Activated naive CD8-positive, alpha-beta T cell treated with anti-CD3 and anti-CD28 coated beads for 36 hours (primary cell): ENCODE measurements around the gene SERAC1. TPM values are rescaled to one million over a fixed set of nuclear protein-coding genes. Genes with fewer than 3 reads are reported as not detected.

ENCODE experiments used
- DNase-seq: peaks from one replicate; pipeline ENCODE4 v3.0.0; 2021
- H3K27ac Mint-ChIP-seq: one replicate; pipeline ENCODE4 v1.8.0; 2022; ENCODE audit warnings: mild to moderate bottlenecking, moderate library complexity, mixed read lengths
- H3K27me3 Mint-ChIP-seq: one replicate; pipeline ENCODE4 v1.8.0; 2022; ENCODE audit warnings: mild to moderate bottlenecking, mixed read lengths
- H3K36me3 Mint-ChIP-seq: one replicate; pipeline ENCODE4 v1.8.0; 2021; ENCODE audit warnings: mild to moderate bottlenecking, mixed read lengths
- H3K4me1 Mint-ChIP-seq: one replicate; pipeline ENCODE4 v1.8.0; 2021; ENCODE audit warnings: mixed read lengths
- H3K4me3 Mint-ChIP-seq: one replicate; pipeline ENCODE4 v1.8.0; 2022; ENCODE audit warnings: mild to moderate bottlenecking, moderate library complexity, mixed read lengths
- H3K9me3 Mint-ChIP-seq: one replicate; pipeline ENCODE4 v1.8.0; 2022; ENCODE audit warnings: mixed read lengths
- total RNA-seq, 2 experiments: library from RNA; stranded (reverse); gene quantifications; one replicate each; pipeline ENCODE4 v1.2.3, GENCODE V29; 2021

The SERAC1 gene
- total RNA-seq, 2 experiments from 2014 or later = 2.8 to 4.1 TPM

DNA sequence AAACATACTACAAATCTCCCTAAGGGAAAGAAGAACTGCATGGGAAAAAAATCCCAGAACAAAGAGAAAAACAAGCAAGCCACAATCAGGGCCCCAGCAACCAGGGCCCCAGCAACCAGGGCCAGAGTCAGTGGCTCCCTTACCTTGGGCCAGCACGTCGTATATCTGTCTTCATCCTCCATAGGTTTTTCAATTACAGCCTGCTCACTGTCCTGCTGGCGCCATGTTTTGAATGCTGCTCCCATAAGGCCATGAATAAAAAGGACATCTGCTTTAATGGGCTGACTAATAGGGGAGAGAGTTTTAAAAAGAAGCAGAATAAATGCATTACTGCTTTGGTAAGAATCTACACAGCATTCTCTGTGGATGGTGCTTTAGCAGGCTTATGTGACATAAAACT lies 49.2 kb downstream of the SERAC1 start:
- H3K4me1 Mint-ChIP-seq = no peaks in the 10 kb centered on the region
- no peak overlapping the region for H3K4me3 Mint-ChIP-seq
- no peaks in the 10 kb centered on the region for H3K27me3 Mint-ChIP-seq
- H3K9me3 Mint-ChIP-seq = no peaks in the 10 kb centered on the region
- H3K36me3 Mint-ChIP-seq = peaks cover 5% of the 10 kb centered on the region
- H3K27ac Mint-ChIP-seq = no peak overlapping the region
- no peak for DNase-seq

DNA sequence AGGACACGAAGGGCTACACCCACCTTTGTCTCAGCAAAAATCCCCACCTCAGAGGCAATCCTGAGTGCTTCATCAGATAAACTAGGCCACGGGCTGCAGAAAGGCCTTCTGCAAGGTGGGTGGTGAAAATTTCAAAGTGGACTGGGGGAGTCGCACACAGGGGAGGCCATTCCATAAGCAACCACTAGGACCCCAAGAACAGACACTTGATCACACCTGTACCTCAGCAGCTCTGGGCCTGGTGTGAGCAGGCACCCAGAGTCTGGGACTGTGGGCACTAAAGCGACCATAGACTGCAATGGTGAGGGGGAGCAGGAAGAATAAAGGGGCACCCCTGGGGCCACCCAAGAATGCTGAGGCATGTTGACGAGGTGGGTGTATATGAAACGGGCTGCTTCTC lies 52.6 kb downstream of the SERAC1 start:
- no peak overlapping the region for H3K4me3 Mint-ChIP-seq
- no peak for DNase-seq
- no peaks in the 10 kb centered on the region for H3K4me1 Mint-ChIP-seq
- peaks cover 2% of the 10 kb centered on the region for H3K36me3 Mint-ChIP-seq
- H3K27me3 Mint-ChIP-seq = no peaks in the 10 kb centered on the region
- H3K27ac Mint-ChIP-seq = no peak overlapping the region
- H3K9me3 Mint-ChIP-seq = no peaks in the 10 kb centered on the region

DNA sequence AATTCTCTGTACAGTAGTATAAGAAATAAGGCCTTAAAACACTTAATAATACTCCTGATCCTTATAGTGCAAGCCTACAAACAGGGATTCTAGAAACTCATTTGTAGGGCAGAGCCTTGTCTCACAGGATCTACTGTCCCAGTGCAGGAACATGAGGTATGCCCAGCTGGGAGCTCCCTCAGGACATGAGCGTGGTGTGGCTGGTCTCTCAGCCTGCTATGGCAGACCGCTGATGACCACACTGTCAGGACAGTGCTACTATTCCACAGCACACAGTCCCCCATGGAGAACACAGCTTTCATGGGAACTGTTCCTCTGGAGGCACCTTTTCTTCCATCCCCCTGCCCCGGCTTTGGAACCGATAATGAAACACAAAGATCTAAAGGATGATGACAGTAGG lies 53.0 kb downstream of the SERAC1 start:
- no peak for DNase-seq
- peaks cover 2% of the 10 kb centered on the region for H3K36me3 Mint-ChIP-seq
- no peaks in the 10 kb centered on the region for H3K9me3 Mint-ChIP-seq
- no peaks in the 10 kb centered on the region for H3K27me3 Mint-ChIP-seq
- H3K4me3 Mint-ChIP-seq = no peak overlapping the region
- H3K4me1 Mint-ChIP-seq = no peaks in the 10 kb centered on the region
- no peak overlapping the region for H3K27ac Mint-ChIP-seq

DNA sequence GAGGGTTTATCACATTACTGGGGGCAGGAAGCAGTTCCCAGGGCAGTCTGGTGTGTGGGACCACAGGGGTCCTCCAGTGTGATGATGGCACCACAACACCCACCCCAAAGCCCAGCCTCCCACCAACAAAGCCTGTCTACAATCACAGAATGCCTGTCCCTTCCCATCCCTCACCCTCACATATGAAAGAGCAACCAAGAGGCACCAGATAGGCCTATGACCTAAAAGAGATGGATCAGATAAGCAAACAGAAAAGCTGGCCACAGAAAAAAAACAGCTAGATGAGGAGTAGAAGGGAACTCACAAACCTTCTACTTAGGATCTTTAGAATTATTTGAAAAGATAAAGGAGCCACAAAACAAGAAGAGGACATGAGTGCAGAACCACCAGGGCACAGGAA lies 54.3 kb downstream of the SERAC1 start:
- Mint-ChIP-seq H3K4me3 (no peak overlapping the region), H3K27ac (no peak overlapping the region), H3K4me1 (no peaks in the 10 kb centered on the region), H3K27me3 (no peaks in the 10 kb centered on the region), H3K9me3 (no peaks in the 10 kb centered on the region), H3K36me3 (peaks cover 10% of the 10 kb centered on the region)
- DNase-seq = no peak

DNA sequence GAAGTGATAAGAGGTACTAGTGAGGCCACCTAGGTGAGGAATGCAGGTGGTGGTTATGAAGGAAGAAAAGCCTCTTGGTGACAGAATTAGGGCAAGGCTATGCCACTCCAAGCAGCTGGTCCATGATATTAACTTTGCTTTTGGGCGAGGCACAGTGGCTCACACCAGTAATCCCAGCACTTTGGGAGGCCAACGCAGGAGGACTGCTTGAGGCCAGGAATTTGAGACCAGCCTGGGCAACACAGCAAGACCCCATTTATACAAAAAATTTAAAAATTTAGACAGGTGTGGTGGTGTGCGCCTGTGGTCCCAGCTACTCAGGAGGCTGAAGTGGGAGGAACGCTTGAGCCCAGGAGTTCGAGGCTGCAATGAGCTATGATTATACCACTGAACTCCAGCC lies 56.1 kb downstream of the SERAC1 start:
- H3K4me1 Mint-ChIP-seq = no peaks in the 10 kb centered on the region
- no peaks in the 10 kb centered on the region for H3K27me3 Mint-ChIP-seq
- H3K36me3 Mint-ChIP-seq = peaks cover 9% of the 10 kb centered on the region

DNA sequence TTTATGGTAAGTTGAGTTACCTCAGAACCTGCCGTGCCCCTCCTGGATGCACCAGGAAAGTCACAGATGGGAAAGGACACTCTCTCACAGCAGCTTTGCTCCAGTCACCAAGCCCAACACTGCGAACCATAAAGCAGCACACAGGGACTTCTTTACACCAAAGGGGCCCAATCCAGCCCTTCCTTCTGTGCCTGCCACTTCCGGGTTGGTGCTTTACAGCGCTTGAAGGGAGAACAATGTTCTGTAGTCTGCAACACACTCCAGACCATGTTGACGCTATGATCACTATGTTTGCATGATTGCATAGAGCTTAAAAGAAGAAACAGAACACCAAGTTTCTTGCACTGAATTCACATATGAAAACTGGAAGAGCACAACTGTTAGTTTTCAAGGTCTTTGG lies 57.1 kb downstream of the SERAC1 start:
- H3K36me3 Mint-ChIP-seq = peaks cover 9% of the 10 kb centered on the region
- H3K4me1 Mint-ChIP-seq = no peaks in the 10 kb centered on the region
- H3K27me3 Mint-ChIP-seq = no peaks in the 10 kb centered on the region
- H3K9me3 Mint-ChIP-seq = no peaks in the 10 kb centered on the region
- H3K4me3 Mint-ChIP-seq = no peak overlapping the region
- DNase-seq = no peak
- H3K27ac Mint-ChIP-seq = no peak overlapping the region

More for the DNA sequence above, 56.1 kb downstream of the SERAC1 start:
- no peak for DNase-seq
- no peak overlapping the region for H3K4me3 Mint-ChIP-seq
- no peak overlapping the region for H3K27ac Mint-ChIP-seq
- H3K9me3 Mint-ChIP-seq = no peaks in the 10 kb centered on the region

DNA sequence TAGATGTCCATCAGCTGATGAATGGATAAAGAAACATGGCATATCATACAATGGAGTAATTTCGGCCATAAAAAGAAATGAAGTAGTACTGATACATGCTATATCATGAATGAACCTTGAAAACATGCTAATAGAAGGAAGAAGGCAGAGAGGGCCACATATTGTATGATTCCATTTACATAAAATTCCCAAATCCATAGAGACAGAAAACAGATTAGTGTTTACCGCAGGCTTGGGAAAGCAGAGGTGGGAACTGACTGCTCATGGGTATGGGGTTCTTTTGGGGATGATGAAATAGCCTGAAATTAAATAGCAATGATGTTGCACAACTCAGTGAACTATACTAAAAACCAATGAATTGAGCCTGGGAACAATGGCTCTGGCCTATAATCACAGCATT lies 58.3 kb downstream of the SERAC1 start:
- peaks cover 9% of the 10 kb centered on the region for H3K36me3 Mint-ChIP-seq
- H3K4me1 Mint-ChIP-seq = no peaks in the 10 kb centered on the region
- no peaks in the 10 kb centered on the region for H3K27me3 Mint-ChIP-seq
- H3K9me3 Mint-ChIP-seq = no peaks in the 10 kb centered on the region
- H3K27ac Mint-ChIP-seq = no peak overlapping the region
- no peak overlapping the region for H3K4me3 Mint-ChIP-seq
- no peak for DNase-seq

DNA sequence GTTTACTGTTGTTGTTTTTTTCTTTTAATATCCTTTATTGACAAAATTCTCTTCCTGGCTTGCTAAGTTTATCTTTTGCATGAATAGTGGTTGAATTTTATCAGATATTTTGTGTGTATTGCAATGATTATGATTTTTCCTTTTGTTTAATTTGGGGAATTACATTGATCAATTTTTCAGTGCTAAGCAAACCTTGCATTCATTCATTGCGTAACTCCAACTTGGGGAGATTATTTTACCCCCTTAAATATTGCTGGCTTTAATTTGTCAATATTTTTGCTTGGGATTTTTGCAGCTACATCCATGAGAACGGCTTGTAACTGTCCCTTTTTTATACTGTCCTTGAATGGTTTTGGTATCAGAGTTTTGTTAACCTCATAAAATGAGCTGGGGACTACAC lies 63.4 kb downstream of the SERAC1 start:
- no peaks in the 10 kb centered on the region for H3K9me3 Mint-ChIP-seq
- H3K27ac Mint-ChIP-seq = no peak overlapping the region
- H3K27me3 Mint-ChIP-seq = no peaks in the 10 kb centered on the region
- H3K4me1 Mint-ChIP-seq = no peaks in the 10 kb centered on the region
- peaks cover 16% of the 10 kb centered on the region for H3K36me3 Mint-ChIP-seq
- no peak for DNase-seq
- H3K4me3 Mint-ChIP-seq = no peak overlapping the region

DNA sequence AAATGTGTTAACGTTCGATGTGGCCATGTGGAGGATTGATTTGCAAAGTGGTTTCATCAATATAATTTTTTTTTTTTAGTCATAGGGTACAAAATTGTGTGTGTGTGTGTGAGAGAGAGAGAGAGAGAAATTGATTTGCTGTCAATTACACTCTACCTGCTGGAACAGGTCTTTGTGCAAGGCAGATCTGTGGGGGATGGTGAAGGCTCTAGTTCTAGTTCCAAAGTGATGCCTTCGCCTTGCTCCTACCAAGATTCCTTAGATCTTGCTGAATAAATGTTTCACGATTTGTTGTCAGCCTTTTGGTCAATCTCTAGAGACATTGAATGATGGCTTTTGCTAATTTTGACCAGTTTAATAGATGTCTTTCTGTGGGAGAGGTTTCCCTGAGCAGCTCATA lies 64.8 kb downstream of the SERAC1 start:
- Mint-ChIP-seq H3K9me3 (no peaks in the 10 kb centered on the region), H3K36me3 (peaks cover 12% of the 10 kb centered on the region), H3K27ac (no peak overlapping the region), H3K4me3 (no peak overlapping the region), H3K27me3 (no peaks in the 10 kb centered on the region), H3K4me1 (no peaks in the 10 kb centered on the region)
- DNase-seq = no peak

DNA sequence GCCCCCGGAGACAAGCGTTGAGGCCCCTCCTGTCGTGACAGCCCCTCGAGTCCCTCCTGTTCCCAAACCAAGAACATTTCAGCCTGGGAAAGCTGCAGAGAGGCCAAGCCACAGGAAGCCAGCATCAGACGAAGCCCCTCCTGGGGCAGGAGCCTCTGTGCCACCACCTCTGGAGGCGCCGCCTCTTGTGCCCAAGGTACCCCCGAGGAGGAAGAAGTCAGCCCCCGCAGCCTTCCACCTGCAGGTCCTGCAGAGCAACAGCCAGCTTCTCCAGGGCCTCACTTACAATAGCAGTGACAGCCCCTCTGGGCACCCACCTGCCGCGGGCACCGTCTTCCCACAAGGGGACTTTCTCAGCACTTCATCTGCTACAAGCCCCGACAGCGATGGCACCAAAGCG lies 72.4 kb downstream of the SERAC1 start:
- DNase-seq = no peak
- no peak overlapping the region for H3K27ac Mint-ChIP-seq
- no peaks in the 10 kb centered on the region for H3K4me1 Mint-ChIP-seq
- H3K4me3 Mint-ChIP-seq = no peak overlapping the region
- no peaks in the 10 kb centered on the region for H3K27me3 Mint-ChIP-seq
- H3K36me3 Mint-ChIP-seq = peaks cover 28% of the 10 kb centered on the region
- no peaks in the 10 kb centered on the region for H3K9me3 Mint-ChIP-seq

DNA sequence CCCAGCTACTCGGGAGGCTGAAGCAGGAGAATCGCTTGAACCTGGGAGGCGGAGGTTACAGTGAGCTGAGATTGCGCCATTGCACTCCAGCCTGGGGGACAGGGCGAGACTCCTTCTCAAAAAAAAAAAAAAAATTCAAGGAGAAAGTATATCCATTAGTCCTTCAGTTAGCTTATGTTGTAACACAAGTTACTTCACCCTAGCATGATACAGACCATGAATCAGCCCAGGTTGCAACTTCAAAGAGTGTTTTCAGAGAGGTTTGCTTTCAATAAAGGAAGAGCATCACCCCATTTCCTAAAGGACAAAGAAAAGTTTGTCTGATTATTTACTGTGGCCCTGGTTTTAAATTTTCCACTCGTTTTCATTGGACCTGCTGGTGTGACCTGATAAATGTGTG lies 73.0 kb downstream of the SERAC1 start:
- H3K4me1 Mint-ChIP-seq = no peaks in the 10 kb centered on the region
- H3K27ac Mint-ChIP-seq = no peak overlapping the region
- H3K9me3 Mint-ChIP-seq = no peaks in the 10 kb centered on the region
- no peak for DNase-seq
- no peak overlapping the region for H3K4me3 Mint-ChIP-seq
- peaks cover 25% of the 10 kb centered on the region for H3K36me3 Mint-ChIP-seq
- no peaks in the 10 kb centered on the region for H3K27me3 Mint-ChIP-seq

DNA sequence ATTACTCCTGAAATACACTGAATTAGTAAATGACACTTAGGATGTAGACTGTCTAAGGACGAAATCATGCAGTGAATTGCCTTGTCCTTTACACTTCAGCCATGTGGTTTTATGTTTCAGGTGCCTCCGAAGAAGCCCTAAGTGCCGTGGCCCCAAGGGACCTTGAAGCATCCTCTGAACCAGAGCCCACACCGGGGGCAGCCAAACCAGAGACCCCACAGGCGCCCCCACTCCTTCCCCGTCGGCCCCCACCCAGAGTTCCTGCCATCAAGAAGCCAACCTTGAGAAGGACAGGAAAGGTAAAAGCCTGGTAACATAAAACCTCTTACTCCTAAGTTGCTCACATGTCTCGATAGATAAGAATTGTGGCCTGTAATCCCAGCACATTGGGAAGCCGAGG lies 75.3 kb downstream of the SERAC1 start:
- H3K4me3 Mint-ChIP-seq = no peak overlapping the region
- no peak overlapping the region for H3K27ac Mint-ChIP-seq
- no peaks in the 10 kb centered on the region for H3K27me3 Mint-ChIP-seq
- H3K4me1 Mint-ChIP-seq = no peaks in the 10 kb centered on the region
- H3K9me3 Mint-ChIP-seq = no peaks in the 10 kb centered on the region
- H3K36me3 Mint-ChIP-seq = peaks cover 25% of the 10 kb centered on the region
- DNase-seq = no peak

DNA sequence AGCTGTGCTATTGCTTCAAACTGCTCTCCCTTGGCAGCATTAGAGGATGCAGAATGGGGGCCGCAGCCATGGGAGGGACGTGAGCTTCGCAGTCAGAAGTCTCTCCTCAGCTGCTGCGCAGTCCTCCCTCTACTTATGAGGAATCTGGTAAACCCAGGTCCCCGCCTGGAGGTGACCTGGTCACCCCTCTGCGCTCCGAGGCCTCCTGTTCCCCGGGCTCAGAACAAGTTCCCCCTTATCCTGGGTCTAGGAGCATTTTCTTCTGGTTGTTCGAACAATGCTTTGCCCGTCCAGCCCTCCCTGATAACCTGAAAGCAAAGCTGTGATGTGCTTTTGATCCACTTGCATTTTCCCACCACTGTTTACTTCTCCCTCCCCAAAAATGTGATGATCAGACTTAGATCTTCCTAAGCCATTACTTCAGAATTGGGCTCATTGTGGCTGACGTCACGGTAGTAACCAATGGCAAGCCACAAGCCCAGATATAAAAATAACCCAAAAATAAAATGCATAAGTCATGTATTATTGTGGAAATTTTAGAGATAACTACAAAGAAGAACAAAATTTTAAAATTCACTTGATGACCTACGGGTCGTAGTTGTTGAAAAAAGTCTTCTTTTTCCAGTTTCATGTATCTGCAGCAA lies 80.7 kb downstream of the SERAC1 start:
- Mint-ChIP-seq H3K27ac (no peak overlapping the region), H3K27me3 (no peaks in the 10 kb centered on the region), H3K4me3 (no peak overlapping the region), H3K4me1 (no peaks in the 10 kb centered on the region), H3K36me3 (peaks cover 16% of the 10 kb centered on the region), H3K9me3 (no peaks in the 10 kb centered on the region)
- no peak for DNase-seq

DNA sequence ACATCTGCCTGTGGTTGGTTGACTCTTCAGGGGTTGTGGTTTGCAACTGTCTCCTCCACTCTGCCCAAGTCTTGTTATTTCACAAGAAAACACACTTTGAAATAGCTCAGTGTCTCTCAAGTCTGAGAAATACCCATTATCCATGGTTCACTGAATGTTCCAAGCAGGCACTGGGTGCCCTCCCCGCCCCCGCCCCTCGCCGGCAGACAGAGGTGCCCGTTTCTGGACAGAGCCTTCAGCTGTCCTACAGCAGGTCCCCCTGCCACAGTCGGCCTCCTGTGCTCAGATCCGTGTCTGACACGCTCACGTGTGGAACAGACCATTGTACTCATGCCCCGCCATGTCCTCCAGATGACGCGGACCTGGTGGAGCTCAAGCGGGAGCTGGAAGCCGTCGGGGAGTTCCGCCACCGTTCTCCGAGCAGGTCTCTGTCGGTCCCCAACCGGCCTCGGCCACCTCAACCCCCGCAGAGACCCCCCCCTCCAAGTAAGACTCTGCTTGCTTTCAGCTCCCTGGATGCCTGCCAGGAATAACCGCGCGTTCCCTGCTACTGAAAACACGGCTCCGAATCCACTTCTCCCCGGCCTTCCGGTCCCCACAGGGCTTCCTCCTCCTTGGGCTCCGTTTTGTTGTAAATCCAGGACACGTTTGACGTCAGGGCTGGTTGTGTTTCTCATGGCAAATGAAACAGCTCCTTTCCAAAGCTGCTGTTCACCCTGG lies 81.4 kb downstream of the SERAC1 start:
- H3K9me3 Mint-ChIP-seq = no peaks in the 10 kb centered on the region

DNA sequence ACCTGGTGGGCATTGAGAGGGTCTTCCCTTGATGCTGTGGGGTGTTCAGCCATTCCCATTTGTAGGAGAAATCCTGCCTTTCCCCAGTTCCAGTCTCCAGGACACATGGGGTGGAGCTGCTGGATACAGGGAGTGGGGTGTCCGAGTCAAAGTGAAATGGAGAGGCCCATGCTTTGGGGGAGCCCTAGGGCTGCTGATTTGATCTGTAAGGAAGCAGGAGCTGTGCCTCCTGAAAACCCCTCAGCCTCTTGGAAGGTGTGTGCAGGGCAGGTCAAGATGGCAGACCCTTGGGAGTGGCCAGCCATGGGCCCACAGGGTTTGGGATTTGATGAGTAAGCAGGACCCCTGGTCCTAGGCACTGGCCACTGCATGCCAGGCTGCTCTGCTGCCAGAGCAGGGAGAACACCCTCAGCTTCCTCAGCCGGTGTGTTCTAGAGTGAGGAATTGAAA lies 82.0 kb downstream of the SERAC1 start:
- DNase-seq = no peak
- Mint-ChIP-seq H3K27ac (no peak overlapping the region), H3K27me3 (no peaks in the 10 kb centered on the region), H3K9me3 (no peaks in the 10 kb centered on the region), H3K4me3 (no peak overlapping the region), H3K36me3 (peaks cover 19% of the 10 kb centered on the region), H3K4me1 (no peaks in the 10 kb centered on the region)

More for the DNA sequence above, 81.4 kb downstream of the SERAC1 start:
- no peaks in the 10 kb centered on the region for H3K27me3 Mint-ChIP-seq
- H3K36me3 Mint-ChIP-seq = peaks cover 16% of the 10 kb centered on the region
- no peak for DNase-seq
- no peaks in the 10 kb centered on the region for H3K4me1 Mint-ChIP-seq
- H3K4me3 Mint-ChIP-seq = no peak overlapping the region
- H3K27ac Mint-ChIP-seq = no peak overlapping the region
